HG02678 (cell line): ENCODE measurements around the gene UBE2E1.
"Not testable (repeated sequence)": the region's sequence is repeated elsewhere in the genome, so short reads cannot be mapped to it uniquely, and the experiment has no call there.

Experiments used
- ATAC-seq: cut with Tn5 transposase; IDR thresholded peaks from one replicate; pipeline ENCODE4 v1.9.1; 2021; ENCODE audit warnings: mild to moderate bottlenecking, moderate library complexity; ENCODE audit not compliant: unreplicated experiment

Gene UBE2E1

GRCh38 chr3:23837691-23838090 lies 31.9 kb downstream of the UBE2E1 start:
- peak; percentile 39 for ATAC-seq

- no peak for ATAC-seq
Measured at GRCh38 chr3:23840521-23840920, 34.8 kb downstream of the UBE2E1 start.

- ATAC-seq, result no peak
Measured at GRCh38 chr3:23843869-23844268, 38.1 kb downstream of the UBE2E1 start.

- ATAC-seq, result no peak
Measured at GRCh38 chr3:23845326-23846216, 39.8 kb downstream of the UBE2E1 start.

- ATAC-seq, result not testable (repeated sequence)
Measured at GRCh38 chr3:23849462-23849861, 43.7 kb downstream of the UBE2E1 start.

GRCh38 chr3:23856286-23856685 lies 50.5 kb downstream of the UBE2E1 start:
- no peak for ATAC-seq

GRCh38 chr3:23859012-23859743 lies 53.4 kb downstream of the UBE2E1 start:
- ATAC-seq, result no peak

GRCh38 chr3:23859839-23860382 lies 54.2 kb downstream of the UBE2E1 start:
- no peak for ATAC-seq

GRCh38 chr3:23861689-23862088 lies 55.9 kb downstream of the UBE2E1 start:
- no peak for ATAC-seq

- no peak for ATAC-seq
Measured at GRCh38 chr3:23863060-23863459, 57.3 kb downstream of the UBE2E1 start.

GRCh38 chr3:23864931-23865330 lies 59.2 kb downstream of the UBE2E1 start:
- ATAC-seq, result no peak

GRCh38 chr3:23865595-23866396 lies 60.0 kb downstream of the UBE2E1 start:
- peak; percentile 84 for ATAC-seq

GRCh38 chr3:23867400-23867799 lies 61.6 kb downstream of the UBE2E1 start:
- no peak for ATAC-seq

GRCh38 chr3:23867838-23868237 lies 62.1 kb downstream of the UBE2E1 start:
- no peak for ATAC-seq

- no peak for ATAC-seq
Measured at GRCh38 chr3:23869977-23870662, 64.4 kb downstream of the UBE2E1 start.

- ATAC-seq, result not testable (repeated sequence)
Measured at GRCh38 chr3:23870663-23871043, 64.9 kb downstream of the UBE2E1 start.

GRCh38 chr3:23871361-23871760 lies 65.6 kb downstream of the UBE2E1 start:
- not testable (repeated sequence) for ATAC-seq

- ATAC-seq, result no peak
Measured at GRCh38 chr3:23872330-23872729, 66.6 kb downstream of the UBE2E1 start.

GRCh38 chr3:23873941-23874340 lies 68.2 kb downstream of the UBE2E1 start:
- ATAC-seq, result no peak

- no peak for ATAC-seq
Measured at GRCh38 chr3:23874359-23875112, 68.8 kb downstream of the UBE2E1 start.
